Ishikawa (cell line): ENCODE measurements around the gene AKT1.

Experiments used
- CEBPB ChIP-seq: IDR thresholded peaks from 2 replicates; pipeline ENCODE4 v1.6.1; 2012
- CREB1 ChIP-seq: IDR thresholded peaks from 2 replicates; pipeline ENCODE4 v1.6.1; 2012; ENCODE audit warnings: low read depth
- EGR1 ChIP-seq: IDR thresholded peaks from 2 replicates; pipeline ENCODE4 v1.6.1; 2012
- EP300 ChIP-seq: IDR thresholded peaks from 2 replicates; pipeline ENCODE4 v1.6.1; 2012; ENCODE audit warnings: borderline replicate concordance
- FOXM1 ChIP-seq: IDR thresholded peaks from 2 replicates; pipeline ENCODE4 v1.6.1; 2012; ENCODE audit warnings: low read depth, borderline replicate concordance
- MAX ChIP-seq: IDR thresholded peaks from 2 replicates; pipeline ENCODE4 v1.6.1; 2012
- NFIC ChIP-seq: IDR thresholded peaks from 2 replicates; pipeline ENCODE4 v1.6.1; 2012
- RAD21 ChIP-seq: IDR thresholded peaks from 2 replicates; pipeline ENCODE4 v1.6.1; 2012; ENCODE audit warnings: low read depth
- REST ChIP-seq: IDR thresholded peaks from 2 replicates; pipeline ENCODE4 v1.6.1; 2012; ENCODE audit warnings: low read depth, mild to moderate bottlenecking
- TAF1 ChIP-seq: IDR thresholded peaks from 2 replicates; pipeline ENCODE4 v1.6.1; 2012; ENCODE audit warnings: low read depth, mild to moderate bottlenecking
- TCF12 ChIP-seq: IDR thresholded peaks from 2 replicates; pipeline ENCODE4 v1.6.1; 2012; ENCODE audit warnings: low read depth
- TEAD4 ChIP-seq: IDR thresholded peaks from 2 replicates; pipeline ENCODE4 v1.6.1; 2012
- USF1 ChIP-seq: IDR thresholded peaks from 2 replicates; pipeline ENCODE4 v1.6.1; 2012
- YY1 ChIP-seq: IDR thresholded peaks from 2 replicates; pipeline ENCODE4 v1.6.1; 2012; ENCODE audit warnings: low read depth
- ZBTB7A ChIP-seq: IDR thresholded peaks from 2 replicates; pipeline ENCODE4 v1.6.1; 2012; ENCODE audit warnings: low read depth

AKT1 gene

GRCh38 chr14:104798300-104799243 lies 3.0 kb upstream of the AKT1 start:
- TF ChIP-seq TCF12 (no peak), YY1 (no peak)

GRCh38 chr14:104797115-104798044 lies 1.8 kb upstream of the AKT1 start:
- TF ChIP-seq CEBPB, result no peak
- no peak for TF ChIP-seq FOXM1
- no peak for TF ChIP-seq TAF1
- TF ChIP-seq ZBTB7A, result no peak
- TF ChIP-seq TCF12, result no peak
- TF ChIP-seq RAD21, result no peak
- TF ChIP-seq YY1, result no peak
- TF ChIP-seq EGR1, result no peak
- TF ChIP-seq TEAD4, result no peak
- TF ChIP-seq EP300, result no peak
- no peak for TF ChIP-seq REST
- no peak for TF ChIP-seq NFIC
- TF ChIP-seq USF1, result no peak
- no peak for TF ChIP-seq CREB1
- TF ChIP-seq MAX, result no peak

- TF ChIP-seq EP300, result no peak
- TF ChIP-seq FOXM1, result no peak
- no peak for TF ChIP-seq REST
- TF ChIP-seq TEAD4, result no peak
- TF ChIP-seq MAX, result no peak
- no peak for TF ChIP-seq CEBPB
- TF ChIP-seq TCF12, result no peak
- no peak for TF ChIP-seq NFIC
These were observed 1.1 kb upstream of the AKT1 start for GRCh38 chr14:104796687-104797081.

GRCh38 chr14:104795781-104796686 lies 486 bp upstream of the AKT1 start:
- no peak for TF ChIP-seq CREB1
- TF ChIP-seq EGR1, result no peak
- no peak for TF ChIP-seq FOXM1
- TF ChIP-seq YY1, result no peak
- TF ChIP-seq MAX, result no peak
- TF ChIP-seq ZBTB7A, result 0 out of 2 replicates have a peak, but pooled peaks have one; percentile 55

GRCh38 chr14:104794631-104794992 lies 936 bp downstream of the AKT1 start:
- TF ChIP-seq TCF12, result no peak
- no peak for TF ChIP-seq EP300
- no peak for TF ChIP-seq MAX
- TF ChIP-seq REST, result no peak
- TF ChIP-seq CREB1, result no peak
- no peak for TF ChIP-seq TAF1
- TF ChIP-seq RAD21, result no peak
- TF ChIP-seq NFIC, result no peak
- TF ChIP-seq FOXM1, result no peak
- TF ChIP-seq TEAD4, result no peak
- TF ChIP-seq EGR1, result no peak
- TF ChIP-seq CEBPB, result no peak
- TF ChIP-seq ZBTB7A, result no peak; the same call in 1 of the 2 replicates
- TF ChIP-seq USF1, result no peak
